Measurements from ENCODE around the gene ADGRV1. TPM values are rescaled to one million over a fixed set of nuclear protein-coding genes. Genes with fewer than 3 reads are reported as not detected.
A peak's percentile ranks its signal among the peaks of the same experiment; 100 is the strongest.

Gene ADGRV1
- total and polyA plus RNA-seq, 9 of the 15 experiments (the other 6 are each of a cell fraction or from before 2014, with no cell fraction given), result 21.7 to 156 (median 58.2) TPM

GRCh38 chr5:91170266-91170665 lies 611.7 kb downstream of the ADGRV1 start (continued):
- TF ChIP-seq ATF1 (CRISPR knock-in tag; IDR thresholded peaks at IDR 0.05) (no peak), ATF1 (tag; IDR thresholded peaks at IDR 0.05) (0 out of 2 replicates have a peak, but pooled peaks have one; percentile 15), BRD4 (IDR thresholded peaks at IDR 0.05) (no peak), FOSL1 (tag; conservative IDR thresholded peaks at IDR 0.05) (peak; percentile 59), ZBTB5 (IDR thresholded peaks at IDR 0.05) (no peak), NBN (IDR thresholded peaks at IDR 0.05; ENCODE audit: low read depth) (no peak), MTF1 (CRISPR knock-in tag; IDR thresholded peaks at IDR 0.05; ENCODE audit: borderline replicate concordance) (no peak), HNRNPUL1 (IDR thresholded peaks at IDR 0.05; ENCODE audit: low read length) (no peak), DPF2 (IDR thresholded peaks at IDR 0.05) (peak; percentile 23; the same call in 1 of the 2 replicates), TBP (optimal IDR thresholded peaks at IDR 0.05; ENCODE audit: low read depth, low read length) (no peak), MEIS2 (IDR thresholded peaks at IDR 0.05; ENCODE audit: partially characterized antibody) (peak; percentile 38), CEBPG (CRISPR knock-in tag; IDR thresholded peaks at IDR 0.05) (no peak), CEBPG (tag; conservative IDR thresholded peaks at IDR 0.05 in 1 of 2, IDR thresholded peaks at IDR 0.05 in 1 of 2) (peak; percentile 20 to 77; a peak in 3 of 4 replicates), XRCC4 (IDR thresholded peaks at IDR 0.05; ENCODE audit: extremely low read depth, insufficient read depth, insufficient read length) (no peak), TCF3 (CRISPR knock-in tag; IDR thresholded peaks at IDR 0.05) (no peak), CBX5 (IDR thresholded peaks at IDR 0.05; ENCODE audit: borderline replicate concordance, low read depth) (no peak), ZNF766 (CRISPR knock-in tag; conservative IDR thresholded peaks at IDR 0.05) (no peak), DNMT1 (IDR thresholded peaks at IDR 0.05) (no peak), TGIF2 (CRISPR knock-in tag; IDR thresholded peaks at IDR 0.05) (no peak), PRDM10 (IDR thresholded peaks at IDR 0.05; ENCODE audit: partially characterized antibody) (no peak), POLR2A (conservative IDR thresholded peaks at IDR 0.05) (no peak)
- TF ChIP-seq, protein P1, sequence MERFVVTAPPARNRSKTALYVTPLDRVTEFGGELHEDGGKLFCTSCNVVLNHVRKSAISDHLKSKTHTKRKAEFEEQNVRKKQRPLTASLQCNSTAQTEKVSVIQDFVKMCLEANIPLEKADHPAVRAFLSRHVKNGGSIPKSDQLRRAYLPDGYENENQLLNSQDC (CRISPR knock-in tag; IDR thresholded peaks at IDR 0.05), result no peak
- TF ChIP-seq, protein P2, sequence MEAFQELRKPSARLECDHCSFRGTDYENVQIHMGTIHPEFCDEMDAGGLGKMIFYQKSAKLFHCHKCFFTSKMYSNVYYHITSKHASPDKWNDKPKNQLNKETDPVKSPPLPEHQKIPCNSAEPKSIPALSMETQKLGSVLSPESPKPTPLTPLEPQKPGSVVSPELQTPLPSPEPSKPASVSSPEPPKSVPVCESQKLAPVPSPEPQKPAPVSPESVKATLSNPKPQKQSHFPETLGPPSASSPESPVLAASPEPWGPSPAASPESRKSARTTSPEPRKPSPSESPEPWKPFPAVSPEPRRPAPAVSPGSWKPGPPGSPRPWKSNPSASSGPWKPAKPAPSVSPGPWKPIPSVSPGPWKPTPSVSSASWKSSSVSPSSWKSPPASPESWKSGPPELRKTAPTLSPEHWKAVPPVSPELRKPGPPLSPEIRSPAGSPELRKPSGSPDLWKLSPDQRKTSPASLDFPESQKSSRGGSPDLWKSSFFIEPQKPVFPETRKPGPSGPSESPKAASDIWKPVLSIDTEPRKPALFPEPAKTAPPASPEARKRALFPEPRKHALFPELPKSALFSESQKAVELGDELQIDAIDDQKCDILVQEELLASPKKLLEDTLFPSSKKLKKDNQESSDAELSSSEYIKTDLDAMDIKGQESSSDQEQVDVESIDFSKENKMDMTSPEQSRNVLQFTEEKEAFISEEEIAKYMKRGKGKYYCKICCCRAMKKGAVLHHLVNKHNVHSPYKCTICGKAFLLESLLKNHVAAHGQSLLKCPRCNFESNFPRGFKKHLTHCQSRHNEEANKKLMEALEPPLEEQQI (IDR thresholded peaks at IDR 0.05), result no peak

Data from K562 (cell line).